IMR-90 (cell line): ENCODE results near the gene CDNF. TPM values are rescaled to one million over a fixed set of nuclear protein-coding genes. Genes with fewer than 3 reads are reported as not detected.

Source experiments
- ATAC-seq: fragments of 200-7000 bp; cut with Tn5 transposase; 2 replicates; pipeline ENCODE4 v1.9.1; 2020; ENCODE audit warnings: low read depth, mild to moderate bottlenecking, moderate library complexity
- BruUV-seq: library from RNA; stranded (reverse); fragments of 400-500 nt; replicated peaks from 2 replicates; lab custom pipeline; 2021; lab: Mats Ljungman, UMichigan
- CTCF ChIA-PET: fragments of 300-600 bp; formaldehyde crosslinking; extraction: SDS; loops from one replicate; lab custom pipeline; 2021; ENCODE audit warnings: antibody characterized with exemption; lab: Yijun Ruan, JAX
- POLR2A ChIA-PET: fragments of 300-600 bp; sonication (Branson Sonifier 250); formaldehyde crosslinking; loops from one replicate; lab custom pipeline; 2022; ENCODE audit warnings: antibody characterized with exemption; ENCODE audit not compliant: unreplicated experiment; lab: Charles Lee
- DNase-seq: peaks from one replicate; pipeline ENCODE4 v3.0.0; 2013
- H2AFZ ChIP-seq: replicated peaks from 2 replicates; pipeline ENCODE3; 2013; ENCODE audit warnings: low read length, mild to moderate bottlenecking; ENCODE audit not compliant: poor library complexity
- H2AK5ac ChIP-seq: 2 replicates; pipeline ENCODE4 v1.6.1; 2013; ENCODE audit warnings: low read depth, low read length, inconsistent platforms
- H2AK9ac ChIP-seq: replicated peaks from 2 replicates; pipeline ENCODE3; 2013; ENCODE audit warnings: mild to moderate bottlenecking, low read depth, low read length, moderate library complexity; ENCODE audit not compliant: poor library complexity
- H2BK120ac ChIP-seq: 2 replicates; pipeline ENCODE4 v1.6.1; 2013; ENCODE audit warnings: low read depth, low read length, inconsistent platforms
- H2BK15ac ChIP-seq: 3 replicates; pipeline ENCODE4 v1.6.1; 2013; ENCODE audit warnings: low read depth, low read length, inconsistent platforms
- H2BK20ac ChIP-seq: 2 replicates; pipeline ENCODE4 v1.6.1; 2013; ENCODE audit warnings: low read depth, mild to moderate bottlenecking, inconsistent platforms, low read length, moderate library complexity
- H2BK5ac ChIP-seq: 2 replicates; pipeline ENCODE4 v1.6.1; 2013; ENCODE audit warnings: mild to moderate bottlenecking, low read depth, low read length, inconsistent platforms; ENCODE audit not compliant: poor library complexity, severe bottlenecking
- H3K14ac ChIP-seq: replicated peaks from 2 replicates; pipeline ENCODE4 v1.6.1; 2013; ENCODE audit warnings: low read depth, low read length, inconsistent platforms
- H3K18ac ChIP-seq: 2 replicates; pipeline ENCODE4 v1.6.1; 2013; ENCODE audit warnings: low read depth, low read length, control low read depth
- H3K23ac ChIP-seq: 2 replicates; pipeline ENCODE4 v1.6.1; 2013; ENCODE audit warnings: low read depth, low read length, inconsistent platforms
- H3K27ac ChIP-seq: 2 replicates; pipeline ENCODE4 v1.5.1; 2013; ENCODE audit warnings: mild to moderate bottlenecking, control low read depth, low read length; ENCODE audit not compliant: insufficient read depth
- H3K27me3 ChIP-seq: 2 replicates; pipeline ENCODE4 v1.6.1; 2013; ENCODE audit warnings: low read length; ENCODE audit not compliant: control insufficient read depth, insufficient read depth
- H3K36me3 ChIP-seq: 2 replicates; pipeline ENCODE4 v1.6.1; 2013; ENCODE audit warnings: low read length, mixed read lengths; ENCODE audit not compliant: control insufficient read depth, insufficient read depth
- H3K4ac ChIP-seq: 2 replicates; pipeline ENCODE4 v1.6.1; 2013; ENCODE audit warnings: low read depth, low read length, inconsistent platforms
- H3K4me1 ChIP-seq: 2 replicates; pipeline ENCODE4 v1.6.1; 2013; ENCODE audit warnings: low read length, mixed read lengths; ENCODE audit not compliant: control insufficient read depth, insufficient read depth
- H3K4me2 ChIP-seq: 2 replicates; pipeline ENCODE4 v1.6.1; 2013; ENCODE audit warnings: low read depth, mild to moderate bottlenecking, control low read depth, low read length, moderate library complexity
- H3K4me3 ChIP-seq: 2 replicates; pipeline ENCODE4 v1.5.1; 2013; ENCODE audit warnings: low read depth, mild to moderate bottlenecking, control low read depth, low read length, moderate library complexity; ENCODE audit not compliant: insufficient read depth
- H3K56ac ChIP-seq: 2 replicates; pipeline ENCODE4 v1.6.1; 2013; ENCODE audit warnings: low read length, inconsistent platforms; ENCODE audit not compliant: insufficient read depth; ENCODE audit errors: extremely low read depth
- H3K79me1 ChIP-seq, 2 experiments: 2 replicates each; pipeline ENCODE4 v1.6.1; 2013; ENCODE audit warnings: low read length in 2 of 2, inconsistent platforms in 1 of 2, low read depth in 1 of 2
- H3K9ac ChIP-seq: 2 replicates; pipeline ENCODE4 v1.6.1; 2013; ENCODE audit warnings: low read depth, low read length, control low read depth
- H3K9me1 ChIP-seq: 2 replicates; pipeline ENCODE4 v1.6.1; 2013; ENCODE audit warnings: low read length, inconsistent platforms; ENCODE audit not compliant: insufficient read depth
- H3K9me3 ChIP-seq: 2 replicates; pipeline ENCODE4 v1.6.1; 2013; ENCODE audit warnings: low read length; ENCODE audit not compliant: control insufficient read depth, insufficient read depth
- H4K20me1 ChIP-seq: 2 replicates; pipeline ENCODE4 v1.6.1; 2013; ENCODE audit warnings: low read length, inconsistent platforms; ENCODE audit not compliant: insufficient read depth
- H4K5ac ChIP-seq: 2 replicates; pipeline ENCODE4 v1.6.1; 2013; ENCODE audit warnings: mild to moderate bottlenecking, low read depth, low read length, control low read depth
- H4K8ac ChIP-seq, 2 experiments: 2 replicates each; pipeline ENCODE4 v1.6.1; 2013; ENCODE audit warnings: low read depth in 2 of 2, low read length in 2 of 2, control low read depth in 1 of 2, inconsistent platforms in 1 of 2
- H4K91ac ChIP-seq: 2 replicates; pipeline ENCODE4 v1.6.1; 2013; ENCODE audit warnings: low read depth, low read length, inconsistent platforms; ENCODE audit not compliant: insufficient read depth
- BHLHE40 ChIP-seq: fragments of 150-350 bp; IDR thresholded peaks from 2 replicates; pipeline ENCODE4 v1.6.1; 2016; ENCODE audit warnings: mild to moderate bottlenecking, low read depth, low read length
- CEBPB ChIP-seq: IDR thresholded peaks from 2 replicates; pipeline ENCODE4 v1.6.1; 2012; ENCODE audit warnings: low read depth, low read length, improper control_type of control experiment
- CHD1 ChIP-seq: IDR thresholded peaks from 2 replicates; pipeline ENCODE4 v1.6.1; 2012; ENCODE audit warnings: low read depth, low read length, improper control_type of control experiment
- FOS ChIP-seq: fragments of 150-350 bp; IDR thresholded peaks from 2 replicates; pipeline ENCODE4 v1.6.1; 2016; ENCODE audit warnings: low read depth, low read length
- MAFK ChIP-seq: IDR thresholded peaks from 2 replicates; pipeline ENCODE4 v1.6.1; 2012; ENCODE audit warnings: low read depth, low read length, improper control_type of control experiment
- MAZ ChIP-seq: IDR thresholded peaks from 2 replicates; pipeline ENCODE4 v1.6.1; 2012; ENCODE audit warnings: low read depth, mild to moderate bottlenecking, low read length, improper control_type of control experiment, moderate library complexity, borderline replicate concordance
- MXI1 ChIP-seq: IDR thresholded peaks from 2 replicates; pipeline ENCODE4 v1.6.1; 2012; ENCODE audit warnings: low read depth, mild to moderate bottlenecking, low read length, moderate library complexity, borderline replicate concordance
- NFE2L2 ChIP-seq: fragments of 150-350 bp; IDR thresholded peaks from 2 replicates; pipeline ENCODE4 v1.6.1; 2016; ENCODE audit warnings: low read depth, mild to moderate bottlenecking, low read length
- POLR2A ChIP-seq: IDR thresholded peaks from 2 replicates; pipeline ENCODE4 v1.6.1; 2012; ENCODE audit warnings: mild to moderate bottlenecking, low read depth, low read length
- RAD21 ChIP-seq: IDR thresholded peaks from 2 replicates; pipeline ENCODE4 v1.6.1; 2012; ENCODE audit warnings: low read length, improper control_type of control experiment
- RCOR1 ChIP-seq: IDR thresholded peaks from 2 replicates; pipeline ENCODE4 v1.6.1; 2012; ENCODE audit warnings: mild to moderate bottlenecking, low read length, improper control_type of control experiment; ENCODE audit not compliant: insufficient replicate concordance
- RFX5 ChIP-seq: IDR thresholded peaks from 2 replicates; pipeline ENCODE4 v1.8.0; 2012; ENCODE audit warnings: low read depth, mild to moderate bottlenecking, low read length, moderate library complexity
- SMC3 ChIP-seq: fragments of 150-350 bp; IDR thresholded peaks from 2 replicates; pipeline ENCODE4 v1.6.1; 2016; ENCODE audit warnings: low read depth, mild to moderate bottlenecking, antibody characterized with exemption, low read length, moderate library complexity
- whole genome bisulfite sequencing, 2 experiments: methylation state at CpG; one replicate each; pipeline versions ENCODE4 v1.1.5 to v1.1.7; 2013; ENCODE audit warnings: missing lambda C conversion rate in 2 of 2; ENCODE audit not compliant: insufficient read length in 1 of 2; ENCODE audit errors: extremely low coverage in 2 of 2; 5-methylcytosine and 5-hydroxymethylcytosine counted together
- dilution Hi-C: fragments of 300-500 bp; cut with HindIII; formaldehyde crosslinking; loops from one replicate; pipeline ENCODE4 v1.14.3; 2018; ENCODE audit warnings: low sequenced_read_pairs; ENCODE audit not compliant: unreplicated experiment
- in situ Hi-C: fragments of 300-500 bp; cut with MboI; formaldehyde crosslinking; loops from 3 replicates; pipeline ENCODE4 v1.14.3; 2019; ENCODE audit warnings: low sequenced_read_pairs, inconsistent platforms, mixed read lengths
- intact Hi-C: fragments of 100-400 bp; cut with micrococcal nuclease; formaldehyde crosslinking; loops from 2 replicates; pipeline ENCODE4 v1.10.0; 2022
- polyA plus RNA-seq, 3 experiments: library from polyadenylated mRNA; depleted of rRNA; stranded (reverse); fragments of >200 nt; gene quantifications; 2 replicates each; pipeline ENCODE4 v1.2.3, GENCODE V29; 2012; ENCODE audit warnings: low replicate concordance in 1 of 3
- total RNA-seq: library from RNA; depleted of rRNA; stranded (reverse); fragments of >200 nt; gene quantifications from 2 replicates; pipeline ENCODE4 v1.2.3, GENCODE V29; 2012
- TF ChIP-seq, protein P1 (sequence below): fragments of 150-350 bp; IDR thresholded peaks from 2 replicates; pipeline ENCODE4 v1.6.1; 2017; ENCODE audit warnings: mild to moderate bottlenecking, antibody characterized with exemption, low read length, low read depth
- TF ChIP-seq, protein P2 (sequence below): conservative IDR thresholded peaks from 2 replicates; pipeline ENCODE4 v1.5.1; 2012; ENCODE audit warnings: mild to moderate bottlenecking, low read depth, low read length, improper control_type of control experiment
- TF ChIP-seq, protein P3 (sequence below): fragments of 150-350 bp; IDR thresholded peaks from 2 replicates; pipeline ENCODE4 v1.6.1; 2016; ENCODE audit warnings: low read depth, mild to moderate bottlenecking, low read length, moderate library complexity, borderline replicate concordance

The CDNF gene
- total and polyA plus RNA-seq, 2 of the 4 experiments (the other 2 are of a cell fraction): 0.72 to 1.3 TPM

DNA sequence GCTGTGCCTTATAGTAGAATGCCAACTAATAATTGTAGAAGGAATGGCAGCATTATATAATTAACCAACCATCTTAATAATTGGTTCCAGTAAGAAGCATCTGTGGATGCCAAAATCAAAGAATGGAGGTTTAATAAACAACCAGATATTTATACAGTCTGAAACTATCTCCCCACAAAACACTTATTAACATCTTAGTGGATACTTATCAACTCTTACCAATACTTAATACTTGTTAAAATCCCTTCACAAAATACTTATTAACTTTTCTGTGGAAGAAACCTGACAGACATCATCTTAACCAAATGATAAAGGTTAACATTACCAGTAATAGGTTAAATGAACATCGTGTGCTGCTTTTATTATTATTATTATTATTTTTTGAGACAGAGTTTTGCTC lies 34.0 kb downstream of the CDNF start:
- Histone ChIP-seq H3K9me1 (no peaks in the 10 kb centered on the region), H2BK20ac (no peak overlapping the region), H3K23ac (no peak overlapping the region), H3K36me3 (no peaks in the 10 kb centered on the region), H3K4me1 (no peaks in the 10 kb centered on the region), H2BK15ac (no peak overlapping the region), H3K4me3 (no peak overlapping the region), H2AFZ (no peak overlapping the region), H3K27me3 (peaks cover 20% of the 10 kb centered on the region), H3K4me2 (no peak overlapping the region), H3K27ac (no peak overlapping the region), H2AK9ac (no peak overlapping the region), H4K8ac (no peak overlapping the region), H2AK5ac (no peak overlapping the region), H3K56ac (no peak overlapping the region), H2BK120ac (no peak overlapping the region), H3K4ac (no peak overlapping the region), H3K9me3 (no peaks in the 10 kb centered on the region), H3K9ac (no peak overlapping the region), H3K79me1 (no peaks in the 10 kb centered on the region), H3K18ac (no peak overlapping the region), H4K20me1 (no peaks in the 10 kb centered on the region), H4K5ac (no peak overlapping the region), H3K14ac (no peak overlapping the region), H4K91ac (no peak overlapping the region), H2BK5ac (no peak overlapping the region)
- intact Hi-C loops: no loop called here
- ChIA-PET POLR2A (no interaction called here), CTCF (no interaction called here)
- dilution Hi-C loops: no loop called here
- no TSS peak for BruUV-seq
- DNase-seq (no peak), ATAC-seq (no peak)
- TF ChIP-seq MAFK (no peak), BHLHE40 (no peak), SMC3 (no peak), MXI1 (no peak), FOS (no peak), CHD1 (no peak), POLR2A (no peak), RCOR1 (no peak), MAZ (no peak), RFX5 (no peak), NFE2L2 (no peak), RAD21 (no peak), CEBPB (no peak)
- TF ChIP-seq, protein P1, sequence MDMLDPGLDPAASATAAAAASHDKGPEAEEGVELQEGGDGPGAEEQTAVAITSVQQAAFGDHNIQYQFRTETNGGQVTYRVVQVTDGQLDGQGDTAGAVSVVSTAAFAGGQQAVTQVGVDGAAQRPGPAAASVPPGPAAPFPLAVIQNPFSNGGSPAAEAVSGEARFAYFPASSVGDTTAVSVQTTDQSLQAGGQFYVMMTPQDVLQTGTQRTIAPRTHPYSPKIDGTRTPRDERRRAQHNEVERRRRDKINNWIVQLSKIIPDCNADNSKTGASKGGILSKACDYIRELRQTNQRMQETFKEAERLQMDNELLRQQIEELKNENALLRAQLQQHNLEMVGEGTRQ: no peak
- TF ChIP-seq, protein P2, sequence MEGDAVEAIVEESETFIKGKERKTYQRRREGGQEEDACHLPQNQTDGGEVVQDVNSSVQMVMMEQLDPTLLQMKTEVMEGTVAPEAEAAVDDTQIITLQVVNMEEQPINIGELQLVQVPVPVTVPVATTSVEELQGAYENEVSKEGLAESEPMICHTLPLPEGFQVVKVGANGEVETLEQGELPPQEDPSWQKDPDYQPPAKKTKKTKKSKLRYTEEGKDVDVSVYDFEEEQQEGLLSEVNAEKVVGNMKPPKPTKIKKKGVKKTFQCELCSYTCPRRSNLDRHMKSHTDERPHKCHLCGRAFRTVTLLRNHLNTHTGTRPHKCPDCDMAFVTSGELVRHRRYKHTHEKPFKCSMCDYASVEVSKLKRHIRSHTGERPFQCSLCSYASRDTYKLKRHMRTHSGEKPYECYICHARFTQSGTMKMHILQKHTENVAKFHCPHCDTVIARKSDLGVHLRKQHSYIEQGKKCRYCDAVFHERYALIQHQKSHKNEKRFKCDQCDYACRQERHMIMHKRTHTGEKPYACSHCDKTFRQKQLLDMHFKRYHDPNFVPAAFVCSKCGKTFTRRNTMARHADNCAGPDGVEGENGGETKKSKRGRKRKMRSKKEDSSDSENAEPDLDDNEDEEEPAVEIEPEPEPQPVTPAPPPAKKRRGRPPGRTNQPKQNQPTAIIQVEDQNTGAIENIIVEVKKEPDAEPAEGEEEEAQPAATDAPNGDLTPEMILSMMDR: no peak
- TF ChIP-seq, protein P3, sequence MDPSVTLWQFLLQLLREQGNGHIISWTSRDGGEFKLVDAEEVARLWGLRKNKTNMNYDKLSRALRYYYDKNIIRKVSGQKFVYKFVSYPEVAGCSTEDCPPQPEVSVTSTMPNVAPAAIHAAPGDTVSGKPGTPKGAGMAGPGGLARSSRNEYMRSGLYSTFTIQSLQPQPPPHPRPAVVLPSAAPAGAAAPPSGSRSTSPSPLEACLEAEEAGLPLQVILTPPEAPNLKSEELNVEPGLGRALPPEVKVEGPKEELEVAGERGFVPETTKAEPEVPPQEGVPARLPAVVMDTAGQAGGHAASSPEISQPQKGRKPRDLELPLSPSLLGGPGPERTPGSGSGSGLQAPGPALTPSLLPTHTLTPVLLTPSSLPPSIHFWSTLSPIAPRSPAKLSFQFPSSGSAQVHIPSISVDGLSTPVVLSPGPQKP: no peak
- WGBS, 2 experiments: no CpG with 5 or more reads among the region's 1 CpG
- in situ Hi-C loops: loop anchor here (25.0 kb wide), 1 partner anchor 617 kb away; no protein-coding TSS in a partner anchor
